Measurements from ENCODE around the gene KLK6. TPM values are rescaled to one million over a fixed set of nuclear protein-coding genes. Genes with fewer than 3 reads are reported as not detected.

Gene KLK6
- total RNA-seq, 4 donors from 2014 or later: 2.1 to 5.9 (median 2.5) TPM; not detected in 1

DNA sequence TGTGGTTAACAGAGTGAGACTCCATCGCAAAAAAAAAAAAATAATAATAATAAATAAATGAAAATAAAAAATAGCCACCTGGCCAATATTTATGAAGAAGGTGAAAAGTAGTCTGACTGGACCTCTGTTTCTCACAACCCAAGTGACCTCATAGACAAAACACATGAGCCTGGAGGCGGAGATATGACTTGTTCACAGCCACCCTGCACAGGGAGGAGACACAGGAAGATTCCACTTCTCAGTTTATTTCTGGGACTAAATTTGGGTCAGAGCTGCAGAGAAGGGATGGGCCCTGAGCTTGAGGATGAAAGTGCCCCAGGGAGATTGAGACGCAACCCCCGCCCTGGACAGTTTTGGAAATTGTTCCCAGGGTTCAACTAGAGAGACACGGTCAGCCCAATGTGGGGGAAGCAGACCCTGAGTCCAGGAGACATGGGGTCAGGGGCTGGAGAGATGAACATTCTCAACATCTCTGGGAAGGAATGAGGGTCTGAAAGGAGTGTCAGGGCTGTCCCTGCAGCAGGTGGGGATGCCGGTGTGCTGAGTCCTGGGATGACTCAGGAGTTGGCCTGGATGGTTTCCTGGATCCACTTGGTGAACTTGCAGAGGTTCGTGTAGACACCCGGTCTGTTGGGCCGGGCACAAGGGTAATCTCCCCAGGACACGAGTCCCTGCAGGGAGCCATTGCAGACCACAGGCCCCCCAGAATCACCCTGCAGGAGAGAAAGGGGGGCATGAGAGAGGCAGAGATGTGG is 26.1 kb downstream of the KLK6 start:
- no peaks in the 10 kb centered on the region for H3K27me3 ChIP-seq
- H3K4me1 ChIP-seq: no peaks in the 10 kb centered on the region
- WGBS, 2 donors: 81 to 84% methylated on average over 8 to 10 of the region's 10 CpGs
- no peak for TF ChIP-seq EP300 (IDR thresholded peaks at IDR 0.05)
- no peak overlapping the region for H3K4me3 ChIP-seq
- H3K27ac ChIP-seq: no peak overlapping the region
- no peak for DNase-seq (ENCODE audit: low spot score in 2 of 2)
- peaks cover 0 to 27% (median 0%) of the 10 kb centered on the region in 4 donors for H3K9me3 ChIP-seq
- H3K36me3 ChIP-seq: no peaks in the 10 kb centered on the region

- Histone ChIP-seq H3K27ac (no peak overlapping the region), H3K4me1 (no peaks in the 10 kb centered on the region), H3K36me3 (no peaks in the 10 kb centered on the region), H3K9me3 (peaks cover 0 to 18% (median 0%) of the 10 kb centered on the region in 4 donors), H3K27me3 (no peaks in the 10 kb centered on the region), H3K4me3 (no peak overlapping the region)
- WGBS, 2 donors: 70 to 72% methylated on average over 2 of the region's 2 CpGs
- TF ChIP-seq EP300 (IDR thresholded peaks at IDR 0.05) (no peak), POLR2A (IDR thresholded peaks at IDR 0.05) (no peak)
- TF ChIP-seq, protein P1, sequence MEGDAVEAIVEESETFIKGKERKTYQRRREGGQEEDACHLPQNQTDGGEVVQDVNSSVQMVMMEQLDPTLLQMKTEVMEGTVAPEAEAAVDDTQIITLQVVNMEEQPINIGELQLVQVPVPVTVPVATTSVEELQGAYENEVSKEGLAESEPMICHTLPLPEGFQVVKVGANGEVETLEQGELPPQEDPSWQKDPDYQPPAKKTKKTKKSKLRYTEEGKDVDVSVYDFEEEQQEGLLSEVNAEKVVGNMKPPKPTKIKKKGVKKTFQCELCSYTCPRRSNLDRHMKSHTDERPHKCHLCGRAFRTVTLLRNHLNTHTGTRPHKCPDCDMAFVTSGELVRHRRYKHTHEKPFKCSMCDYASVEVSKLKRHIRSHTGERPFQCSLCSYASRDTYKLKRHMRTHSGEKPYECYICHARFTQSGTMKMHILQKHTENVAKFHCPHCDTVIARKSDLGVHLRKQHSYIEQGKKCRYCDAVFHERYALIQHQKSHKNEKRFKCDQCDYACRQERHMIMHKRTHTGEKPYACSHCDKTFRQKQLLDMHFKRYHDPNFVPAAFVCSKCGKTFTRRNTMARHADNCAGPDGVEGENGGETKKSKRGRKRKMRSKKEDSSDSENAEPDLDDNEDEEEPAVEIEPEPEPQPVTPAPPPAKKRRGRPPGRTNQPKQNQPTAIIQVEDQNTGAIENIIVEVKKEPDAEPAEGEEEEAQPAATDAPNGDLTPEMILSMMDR (IDR thresholded peaks at IDR 0.05): no peak
- no peak for DNase-seq (ENCODE audit: low spot score in 2 of 2)
Measured at GRCh38 chr19:50939596-50939995, 29.8 kb downstream of the KLK6 start.

DNA sequence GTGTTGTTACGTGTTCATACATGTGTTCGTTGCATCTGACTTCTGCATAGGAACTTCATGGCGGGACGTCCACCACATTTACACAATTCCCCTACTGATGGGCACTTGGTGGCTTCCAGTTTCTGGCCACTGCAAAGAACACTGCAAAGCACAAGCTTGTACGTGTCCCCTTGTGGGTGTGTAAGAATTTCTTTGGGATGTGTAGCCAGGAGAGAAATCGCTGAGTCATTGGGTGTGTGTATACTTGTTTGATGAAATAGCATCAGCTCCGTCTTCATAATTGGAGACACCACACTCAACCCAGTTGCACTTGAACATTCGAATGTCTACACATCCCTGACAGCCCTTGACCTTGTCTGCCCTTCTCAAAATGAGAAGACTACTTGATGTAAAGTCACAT is 35.8 kb downstream of the KLK6 start:
- H3K36me3 ChIP-seq: no peaks in the 10 kb centered on the region
- WGBS, 2 donors: 70 to 75% methylated on average over 8 of the region's 8 CpGs
- peaks cover 0 to 6% of the 10 kb centered on the region in 2 donors for H3K27me3 ChIP-seq
- peaks cover 0 to 3% (median 0%) of the 10 kb centered on the region in 4 donors for H3K9me3 ChIP-seq
- H3K4me3 ChIP-seq: no peak overlapping the region
- DNase-seq (ENCODE audit: low spot score in 2 of 2): no peak
- H3K4me1 ChIP-seq: no peaks in the 10 kb centered on the region
- TF ChIP-seq, protein P1 (IDR thresholded peaks at IDR 0.05): no peak
- TF ChIP-seq EP300 (IDR thresholded peaks at IDR 0.05) (no peak), POLR2A (IDR thresholded peaks at IDR 0.05) (no peak)
- no peak overlapping the region for H3K27ac ChIP-seq

DNA sequence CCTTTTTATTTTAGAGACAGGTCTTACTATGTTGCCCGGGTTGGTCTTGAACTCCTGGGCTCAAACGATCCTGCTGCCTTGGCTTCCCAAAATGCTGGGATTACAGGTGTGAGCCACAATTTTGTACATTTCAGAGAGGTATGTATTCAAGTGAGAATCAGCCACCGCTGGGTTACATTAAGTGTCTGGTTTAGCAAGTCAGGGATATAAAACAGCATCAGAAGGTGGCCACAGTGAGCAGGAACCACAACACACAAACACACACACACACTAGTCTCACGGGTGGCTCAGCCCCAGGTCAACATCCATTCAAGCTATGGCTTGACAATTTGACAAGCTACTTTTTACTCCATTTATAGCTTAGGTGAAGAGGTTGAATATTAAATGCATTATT is 36.7 kb downstream of the KLK6 start:
- no peak for DNase-seq (ENCODE audit: low spot score in 2 of 2)
- Histone ChIP-seq H3K4me1 (no peaks in the 10 kb centered on the region), H3K27me3 (peaks cover 0 to 6% of the 10 kb centered on the region in 2 donors), H3K4me3 (no peak overlapping the region), H3K9me3 (peaks cover 0 to 3% (median 0%) of the 10 kb centered on the region in 4 donors), H3K36me3 (no peaks in the 10 kb centered on the region), H3K27ac (no peak overlapping the region)
- WGBS, 2 donors: 52 to 60% methylated on average over 4 of the region's 4 CpGs
- no peak for TF ChIP-seq EP300 (IDR thresholded peaks at IDR 0.05)
- TF ChIP-seq, protein P1 (IDR thresholded peaks at IDR 0.05): no peak
- TF ChIP-seq POLR2A (IDR thresholded peaks at IDR 0.05): no peak

DNA sequence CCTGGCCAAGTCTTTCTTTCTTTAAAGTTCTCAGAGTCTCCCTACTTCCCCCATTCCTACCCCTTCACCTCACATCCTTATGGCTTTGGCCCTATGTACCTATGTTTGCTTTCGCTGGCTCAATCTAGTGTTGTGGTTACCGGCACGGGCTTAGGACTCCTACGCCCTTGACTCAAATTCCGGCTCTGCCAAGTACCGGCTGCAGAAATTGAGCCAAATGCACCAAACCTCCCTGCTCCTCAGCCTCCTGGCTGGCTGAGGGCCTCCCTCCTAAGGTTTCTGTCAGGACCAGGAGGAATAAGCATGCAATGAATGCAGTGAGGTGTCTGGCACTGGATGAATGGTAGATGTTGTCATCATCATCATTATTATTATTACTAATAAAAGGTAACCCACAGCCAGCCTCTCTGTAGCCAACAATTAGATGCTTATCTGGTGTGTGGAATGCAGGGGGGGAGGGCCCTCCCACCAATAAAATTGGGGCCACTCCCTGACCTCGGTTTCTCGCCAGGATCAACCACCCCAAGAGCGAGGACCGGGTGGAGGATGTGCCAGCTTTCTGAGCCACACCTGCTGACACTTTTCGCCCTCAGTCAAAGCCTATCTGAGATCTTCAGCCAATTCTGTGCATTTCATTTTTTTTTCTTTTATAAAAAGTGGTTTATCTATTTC is 37.2 kb downstream of the KLK6 start:
- WGBS, 2 donors: 74 to 79% methylated on average over 11 of the region's 11 CpGs
- Histone ChIP-seq H3K27me3 (peaks cover 0 to 6% of the 10 kb centered on the region in 2 donors), H3K4me1 (no peaks in the 10 kb centered on the region), H3K9me3 (peaks cover 0 to 3% (median 0%) of the 10 kb centered on the region in 4 donors), H3K36me3 (no peaks in the 10 kb centered on the region), H3K27ac (no peak overlapping the region), H3K4me3 (no peak overlapping the region)
- DNase-seq (ENCODE audit: low spot score in 2 of 2): no peak
- TF ChIP-seq, protein P1 (IDR thresholded peaks at IDR 0.05): no peak
- TF ChIP-seq POLR2A (IDR thresholded peaks at IDR 0.05) (no peak), EP300 (IDR thresholded peaks at IDR 0.05) (no peak)

Measured in tibial nerve (tissue), 4 donors.